GM18526 (cell line): ENCODE results near the gene SCAMP2.
A peak's percentile ranks its signal among the peaks of the same experiment; 100 is the strongest.

Source experiments
- POLR2A ChIP-seq: IDR thresholded peaks from 3 replicates; pipeline ENCODE4 v1.6.1; 2011; ENCODE audit not compliant: insufficient read length; ENCODE audit errors: extremely low read depth

SCAMP2 gene

DNA sequence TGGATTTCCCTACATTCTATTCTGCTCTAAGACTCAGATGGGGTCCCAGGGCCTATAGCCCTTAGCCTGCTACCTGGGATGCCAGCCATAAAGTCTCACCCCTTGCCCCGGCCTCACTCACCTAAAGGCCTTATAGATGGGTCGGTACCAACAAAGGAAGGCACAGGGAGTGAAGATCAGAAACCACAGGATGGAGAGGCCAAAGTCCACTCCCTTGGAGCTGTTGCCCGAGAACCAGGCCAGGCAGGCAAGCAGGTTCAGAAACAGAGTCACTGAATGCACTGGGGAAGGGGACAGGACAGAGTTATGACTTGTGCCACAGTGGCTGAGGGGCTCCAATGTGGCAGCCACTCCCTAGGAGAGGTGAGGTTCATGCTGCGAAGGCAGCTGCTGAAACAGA is 22.8 kb downstream of the SCAMP2 start:
- no peak for TF ChIP-seq POLR2A

DNA sequence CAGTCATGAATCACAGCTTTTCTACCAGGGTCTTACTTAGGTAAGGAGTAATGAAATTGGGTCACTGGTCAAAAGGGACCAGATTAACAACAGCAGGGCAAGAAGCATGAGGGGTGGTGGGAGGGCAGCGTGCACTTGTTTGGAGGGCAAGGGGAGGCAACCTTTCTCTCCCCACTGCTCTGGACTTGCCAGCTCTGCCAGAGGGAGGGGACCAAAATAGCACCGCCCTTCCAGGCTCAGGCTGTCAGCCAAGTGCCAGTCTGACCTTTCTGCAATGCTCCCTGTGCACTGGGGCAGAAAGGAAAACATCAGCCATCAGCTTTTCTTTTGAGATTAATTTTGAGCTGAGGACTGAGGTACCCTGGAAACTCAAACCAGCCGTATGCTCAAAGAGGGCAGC is 25.7 kb downstream of the SCAMP2 start:
- TF ChIP-seq POLR2A, result no peak

DNA sequence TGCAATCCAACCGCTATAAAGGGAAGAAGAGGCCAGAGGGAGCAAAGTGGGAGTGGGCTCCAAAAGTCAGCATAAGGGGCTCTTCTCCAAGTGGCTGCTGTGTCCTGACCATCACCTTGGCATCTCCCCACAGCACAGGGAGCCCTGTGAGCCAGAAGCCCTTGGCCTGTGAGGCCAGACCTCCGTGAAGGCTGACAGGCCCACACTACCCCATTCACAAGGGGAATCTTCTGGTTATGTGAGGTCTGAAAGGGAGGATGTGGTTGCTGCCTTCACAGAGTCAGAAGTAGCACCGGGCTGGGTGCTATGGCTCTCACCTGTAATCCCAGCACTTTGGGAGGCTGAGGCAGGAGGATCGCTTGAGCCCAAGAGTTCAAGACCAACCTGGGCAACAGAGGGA is 27.6 kb downstream of the SCAMP2 start:
- TF ChIP-seq POLR2A, result no peak

DNA sequence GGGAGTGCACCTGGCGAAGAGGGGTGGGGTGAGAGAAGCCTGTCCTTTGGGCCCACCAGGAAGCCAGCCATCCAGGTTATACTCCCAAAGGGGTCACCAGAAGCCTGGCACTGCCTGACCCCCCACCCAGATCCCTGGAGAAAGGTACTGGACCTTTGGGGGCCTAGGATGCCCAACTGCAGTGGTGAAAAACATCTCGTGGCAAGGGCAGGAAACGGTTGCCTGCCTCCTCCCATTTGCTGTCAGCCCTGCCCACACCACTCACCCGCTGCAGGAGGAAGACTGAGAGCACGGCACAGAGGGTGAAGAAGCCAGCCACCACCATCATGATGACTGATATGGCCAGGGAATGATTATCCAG is 28.0 kb downstream of the SCAMP2 start:
- TF ChIP-seq POLR2A, result no peak

DNA sequence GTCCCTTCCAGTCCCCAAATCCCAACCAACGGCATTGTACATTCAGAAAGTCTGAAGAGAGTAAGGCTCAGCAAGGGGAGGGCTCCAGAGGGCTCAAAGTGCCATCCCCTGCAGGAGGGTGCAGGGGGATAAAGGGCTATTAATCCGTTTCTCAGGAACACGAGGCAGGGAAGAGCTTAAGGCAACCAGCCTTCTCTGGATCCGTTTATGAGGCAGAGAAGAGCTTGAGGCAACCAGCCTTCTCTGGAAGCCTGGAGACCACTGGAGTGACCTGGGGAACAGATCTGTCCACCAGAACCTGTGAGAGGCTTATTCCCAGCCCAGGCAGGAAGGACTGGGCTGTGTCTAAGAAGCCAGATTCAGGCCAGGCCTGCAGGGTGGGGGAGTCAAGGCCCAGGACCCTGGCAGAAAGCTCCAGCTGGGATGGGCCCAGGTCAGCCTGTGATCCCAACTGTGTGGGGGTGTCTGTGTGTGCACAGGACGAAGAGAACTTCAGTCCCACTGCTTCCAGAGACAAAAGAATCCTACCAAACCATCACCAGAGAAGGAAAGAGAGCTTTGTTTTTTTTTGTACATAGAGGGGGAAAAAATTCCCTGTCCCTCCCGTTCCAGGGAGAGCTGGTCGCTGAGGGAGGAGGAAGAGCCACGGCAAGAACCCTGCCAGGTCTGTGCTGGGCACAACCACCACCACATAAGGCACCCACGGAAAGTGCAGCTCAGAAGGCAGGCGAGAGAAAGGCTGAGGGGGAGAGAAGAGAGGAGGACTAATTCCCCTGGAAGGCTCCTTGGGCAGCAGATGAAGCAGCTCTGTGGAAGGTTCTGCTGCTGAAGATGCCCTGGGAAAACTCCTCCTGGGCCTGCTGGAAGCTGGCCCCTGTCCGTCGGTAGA is 28.6 kb downstream of the SCAMP2 start:
- no peak for TF ChIP-seq POLR2A

DNA sequence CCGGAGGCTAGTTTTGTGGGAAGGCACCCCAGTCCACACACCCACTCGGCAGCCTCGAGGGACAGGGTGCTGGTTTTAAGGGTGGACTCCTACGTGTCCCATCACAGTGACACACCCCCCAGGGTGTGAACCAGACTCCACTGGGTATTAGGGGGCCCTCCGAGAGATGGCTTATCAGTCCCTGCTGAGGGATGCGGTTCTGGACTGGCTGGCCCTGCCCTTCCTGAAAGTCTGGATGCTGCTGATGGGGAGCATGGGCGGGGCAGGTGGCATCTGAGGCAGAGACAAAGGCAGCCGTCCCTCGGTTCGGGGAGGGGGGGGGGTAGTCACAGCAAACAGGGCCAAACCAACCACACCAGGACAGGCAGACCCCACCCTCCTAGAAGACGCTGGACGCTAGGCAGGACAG is 29.3 kb downstream of the SCAMP2 start:
- no peak for TF ChIP-seq POLR2A

DNA sequence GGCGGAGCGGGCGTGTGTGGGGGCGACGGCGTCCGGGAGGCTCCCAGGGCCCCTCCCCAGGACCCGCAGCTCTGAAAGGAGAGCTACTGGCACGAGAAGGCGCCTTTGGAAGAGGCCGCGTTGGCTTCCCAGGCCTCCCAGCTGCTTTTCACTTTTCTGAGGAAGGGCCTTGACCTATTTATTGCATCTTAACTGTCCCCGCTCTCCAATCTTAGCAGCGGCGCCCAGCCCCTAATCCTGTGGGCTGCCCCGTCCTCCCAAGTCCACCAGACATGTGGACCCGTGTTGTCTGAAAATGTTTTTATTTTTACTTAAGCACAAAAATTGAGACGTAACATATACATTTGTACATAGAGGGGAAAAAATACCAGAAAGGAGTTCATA is 29.7 kb downstream of the SCAMP2 start:
- TF ChIP-seq POLR2A, result no peak

DNA sequence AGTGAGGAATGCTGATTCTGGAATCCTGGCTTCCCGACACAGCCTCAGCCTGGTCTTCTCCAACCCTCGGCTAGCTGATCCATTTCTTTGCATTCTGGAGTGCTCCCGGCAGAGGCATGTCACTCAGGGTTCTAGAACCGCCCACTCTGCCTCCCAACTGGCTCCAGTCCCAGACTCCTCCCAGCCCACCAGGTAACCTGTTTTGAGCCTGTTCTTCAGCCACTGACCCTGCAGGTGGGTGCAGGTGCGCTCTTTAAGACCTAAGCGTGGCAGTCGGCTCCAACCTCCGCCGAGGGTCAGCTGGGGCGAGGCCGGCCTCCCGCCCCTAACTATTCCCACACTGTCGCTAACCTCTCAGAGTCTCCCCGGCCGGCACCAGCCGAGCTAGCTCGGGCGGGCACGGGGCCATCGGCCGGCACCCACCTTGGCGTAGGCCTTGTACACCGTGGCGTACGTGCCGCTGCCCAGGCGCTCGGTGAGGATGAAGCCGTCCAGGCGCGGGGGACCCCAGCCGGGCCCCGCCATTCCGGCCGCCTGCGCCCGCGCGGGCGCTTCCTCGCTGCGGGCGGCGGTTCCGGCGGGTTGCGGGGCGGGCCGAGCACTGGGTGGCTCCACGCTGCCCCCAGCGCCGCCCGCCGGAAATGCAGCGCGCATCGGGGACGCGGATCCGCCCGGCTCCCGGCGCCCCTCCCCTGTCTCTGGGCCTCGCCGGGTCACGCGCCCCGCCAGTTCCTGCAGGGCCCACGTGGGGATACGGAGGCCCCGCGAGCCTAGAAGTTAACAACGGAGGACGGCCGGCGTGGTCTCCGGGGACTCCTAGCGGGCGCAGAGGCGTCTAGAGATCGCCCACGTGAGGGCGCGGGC is 30.4 kb downstream of the SCAMP2 start, which contains the start of gene ULK3:
ULK3 (minus strand) TSS at position 576 of the 864 bp plus-strand sequence; CDS start at position 525, 51 bp downstream.
- TF ChIP-seq POLR2A, result peak; percentile 51

DNA sequence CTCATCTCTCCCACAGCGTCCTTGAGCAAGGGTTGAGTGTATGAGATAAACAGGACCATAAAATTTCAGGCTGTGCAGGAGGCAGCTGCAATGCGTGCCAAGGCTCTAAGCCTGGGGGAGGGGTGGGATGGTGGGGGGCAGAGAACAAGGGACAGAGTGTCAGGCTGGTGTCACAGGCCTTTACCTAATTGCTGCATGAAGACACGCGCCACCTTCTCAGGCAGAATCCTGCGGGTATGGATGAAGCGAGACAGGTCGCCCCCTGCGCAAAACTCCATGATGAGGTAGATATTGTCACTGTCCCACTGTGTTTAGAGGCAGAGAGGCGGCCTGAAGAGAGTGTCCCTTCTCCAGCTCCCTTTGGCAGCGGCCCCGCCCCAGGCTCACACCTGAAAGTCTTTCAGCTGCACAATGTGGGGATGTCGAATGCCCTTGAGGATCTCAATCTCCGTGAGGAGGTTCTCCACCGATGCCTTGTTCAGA is 31.2 kb downstream of the SCAMP2 start:
- no peak for TF ChIP-seq POLR2A

DNA sequence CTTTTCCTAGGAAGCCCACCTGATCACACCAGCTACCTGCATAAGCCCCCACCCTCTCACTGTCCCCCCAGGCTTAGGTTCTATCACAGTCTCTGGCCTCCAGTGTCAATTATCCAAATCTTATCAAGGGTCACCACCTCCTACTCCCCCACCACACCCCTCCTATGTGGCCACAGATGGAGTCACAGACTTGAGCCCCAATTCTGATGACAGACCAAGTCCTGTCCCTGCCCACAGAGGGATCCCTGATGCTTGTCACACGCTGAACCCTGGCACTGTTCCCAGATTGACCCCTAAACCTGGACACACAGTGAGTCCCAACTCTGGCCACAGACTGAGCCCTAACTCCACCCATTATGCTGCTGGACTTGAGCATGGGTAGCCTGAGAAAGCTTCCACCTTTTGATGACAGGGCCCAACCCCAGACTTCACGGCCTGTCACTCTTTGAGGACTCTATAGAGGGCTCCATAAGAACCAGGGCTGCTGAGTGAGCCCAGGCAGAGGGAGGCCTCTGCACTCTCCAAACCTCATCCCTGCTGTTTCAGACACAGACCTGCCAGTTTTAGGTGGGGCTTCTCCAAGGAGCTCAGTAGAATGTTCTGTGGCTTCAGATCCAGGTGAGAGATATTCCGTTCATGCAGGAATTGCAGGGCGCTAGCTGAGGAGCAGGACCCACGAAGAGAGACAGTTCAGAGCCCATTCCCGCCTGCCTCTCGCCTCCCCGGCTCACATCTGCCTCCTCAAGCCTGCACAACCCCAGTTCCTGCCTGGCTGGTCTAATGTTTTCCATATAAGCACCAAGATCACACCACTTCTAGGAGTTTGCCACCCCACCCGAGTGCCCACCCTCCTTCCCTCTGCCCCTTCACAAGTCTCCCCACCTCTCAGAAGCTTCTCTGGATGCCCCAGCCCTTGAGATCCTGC is 32.1 kb downstream of the SCAMP2 start:
- TF ChIP-seq POLR2A, result no peak

DNA sequence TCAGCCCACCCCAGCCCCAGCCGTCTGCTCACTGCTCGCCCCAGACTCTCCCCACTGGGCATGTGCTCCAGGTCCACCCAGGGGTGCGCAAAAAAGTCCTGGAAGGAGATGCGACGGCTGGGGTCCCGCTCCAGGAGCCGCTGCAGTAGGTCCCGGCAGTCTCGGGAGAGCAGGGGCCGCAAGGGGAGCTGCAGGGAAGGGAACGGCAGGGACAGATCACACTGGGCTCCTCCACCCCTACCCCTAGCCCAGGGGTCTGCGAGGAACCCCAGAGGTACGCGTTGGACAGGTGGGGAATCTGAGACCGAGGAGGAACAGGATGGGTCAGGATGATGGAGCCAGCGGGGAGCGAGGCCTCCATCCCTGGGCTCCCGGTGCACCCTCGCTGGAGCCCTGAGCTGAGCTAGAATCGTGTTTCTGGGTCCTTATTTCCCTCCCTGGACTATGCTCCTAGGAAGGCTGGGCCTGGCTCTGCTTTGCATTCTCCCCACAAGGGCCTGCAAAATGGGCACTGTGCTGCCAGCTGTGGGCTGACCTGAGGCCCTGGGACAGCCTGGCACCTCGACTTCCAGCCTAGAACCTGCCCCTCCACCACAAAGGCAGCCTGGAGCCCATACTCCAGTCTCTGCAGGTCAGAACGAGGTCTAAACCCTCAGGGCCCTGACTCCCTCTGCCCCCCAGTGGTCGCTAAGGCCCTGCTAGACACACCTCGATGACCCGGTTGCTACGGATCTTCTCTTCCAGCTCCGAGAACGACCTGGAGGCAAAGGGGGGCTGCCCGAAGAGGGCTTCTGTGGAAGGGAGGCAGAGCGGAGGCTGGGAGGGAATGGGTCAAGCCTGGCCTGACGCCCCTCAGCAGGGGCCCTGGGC is 33.4 kb downstream of the SCAMP2 start:
- no peak for TF ChIP-seq POLR2A

DNA sequence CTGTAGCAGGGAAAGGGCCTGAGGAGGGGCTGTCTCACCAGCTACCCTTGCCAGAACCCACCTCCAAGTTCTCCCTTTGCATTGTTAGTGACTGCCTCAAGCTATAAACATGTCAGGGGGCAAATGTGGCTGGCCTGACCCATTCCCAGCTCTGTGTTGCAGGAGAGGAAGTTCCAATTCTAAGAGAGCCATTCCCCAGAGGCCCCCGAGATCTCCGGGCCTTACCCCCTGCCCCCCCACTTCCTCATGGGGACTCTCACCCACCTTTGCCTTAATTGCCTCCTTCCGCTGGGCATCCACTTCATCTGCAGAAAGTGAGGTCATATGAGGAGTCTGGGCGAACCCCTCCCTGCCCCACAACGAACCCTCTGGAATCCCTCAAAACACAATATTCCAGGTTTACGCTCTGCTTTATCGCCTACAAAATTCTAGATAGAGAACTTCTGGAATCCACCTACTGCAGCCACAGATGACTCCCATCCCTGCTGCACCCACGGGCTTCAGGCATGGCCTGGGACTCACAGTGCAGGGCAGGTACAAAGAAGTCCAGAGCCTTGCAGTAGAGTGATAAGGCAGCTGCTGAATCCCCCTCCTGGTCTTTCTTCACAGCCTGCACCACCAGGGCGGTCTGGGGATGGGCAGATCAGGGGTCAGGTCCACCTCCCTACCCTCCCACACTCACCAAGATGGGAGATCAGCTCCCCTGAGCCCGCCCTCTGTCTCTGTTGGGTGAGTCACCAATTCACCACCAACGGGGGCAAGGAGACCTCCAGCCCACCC is 34.2 kb downstream of the SCAMP2 start:
- no peak for TF ChIP-seq POLR2A

DNA sequence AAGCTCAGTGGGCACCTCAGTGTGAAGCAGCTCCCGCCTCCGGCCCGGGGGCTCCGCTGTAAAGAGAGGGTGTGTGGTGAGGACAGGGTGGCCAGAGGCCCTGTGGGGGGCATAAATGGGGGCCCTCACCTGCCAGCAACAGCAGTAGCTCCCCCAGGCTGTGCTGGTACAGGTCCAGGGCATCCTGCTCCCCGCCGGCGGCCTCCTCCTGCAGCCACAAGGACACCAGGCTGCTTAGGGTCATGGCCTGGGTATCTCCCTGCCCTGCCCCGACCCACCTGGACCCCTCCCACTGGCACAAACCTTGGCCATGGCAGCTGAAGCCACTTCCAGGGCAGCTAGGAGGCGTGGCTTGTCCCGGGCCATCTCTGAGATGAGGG is 35.0 kb downstream of the SCAMP2 start:
- no peak for TF ChIP-seq POLR2A
